ENCODE data around the gene ZNF219. TPM values are rescaled to one million over a fixed set of nuclear protein-coding genes. Genes with fewer than 3 reads are reported as not detected.

ZNF219 gene
- polyA plus RNA-seq, 3 donors: 0.49 to 7.2 (median 0.68) TPM

DNA sequence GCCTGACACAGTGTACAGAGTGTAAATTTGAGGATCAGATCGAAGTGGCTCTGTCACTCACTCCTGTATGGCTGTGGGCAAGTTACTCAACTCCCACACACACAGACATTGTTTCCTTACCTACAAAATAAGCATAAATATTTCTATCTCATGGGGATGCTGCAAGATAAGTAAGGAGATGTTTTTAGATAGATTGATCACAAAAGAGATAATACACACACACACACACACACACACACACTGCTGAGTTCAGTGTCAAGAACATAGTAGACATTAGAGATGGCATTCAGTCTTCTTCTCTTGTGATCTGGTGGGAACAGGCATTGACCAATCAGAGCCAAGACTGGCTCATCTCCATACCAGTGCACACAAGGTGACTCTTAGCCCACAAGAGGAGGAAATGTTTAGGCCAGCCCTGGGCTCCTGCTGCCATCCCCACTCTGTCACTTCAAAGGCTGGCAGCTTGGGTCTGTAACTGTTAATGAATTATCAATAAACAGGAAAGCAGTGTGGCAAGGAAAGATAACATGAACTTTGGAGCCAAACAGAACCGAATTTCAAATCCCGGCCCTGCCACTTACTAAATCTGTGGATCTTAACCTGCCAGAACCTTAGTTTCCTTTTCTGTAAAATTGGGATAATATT, 44.2 kb downstream of the ZNF219 start:
- no CpG with 5 or more reads among the region's 3 CpGs for WGBS (ENCODE audit: insufficient coverage)
- Mint-ChIP-seq H3K27me3 (ENCODE audit: low read depth in 3 of 3) (peaks cover 4 to 9% (median 6%) of the 10 kb centered on the region in 3 donors), H3K27ac (no peak overlapping the region)

DNA sequence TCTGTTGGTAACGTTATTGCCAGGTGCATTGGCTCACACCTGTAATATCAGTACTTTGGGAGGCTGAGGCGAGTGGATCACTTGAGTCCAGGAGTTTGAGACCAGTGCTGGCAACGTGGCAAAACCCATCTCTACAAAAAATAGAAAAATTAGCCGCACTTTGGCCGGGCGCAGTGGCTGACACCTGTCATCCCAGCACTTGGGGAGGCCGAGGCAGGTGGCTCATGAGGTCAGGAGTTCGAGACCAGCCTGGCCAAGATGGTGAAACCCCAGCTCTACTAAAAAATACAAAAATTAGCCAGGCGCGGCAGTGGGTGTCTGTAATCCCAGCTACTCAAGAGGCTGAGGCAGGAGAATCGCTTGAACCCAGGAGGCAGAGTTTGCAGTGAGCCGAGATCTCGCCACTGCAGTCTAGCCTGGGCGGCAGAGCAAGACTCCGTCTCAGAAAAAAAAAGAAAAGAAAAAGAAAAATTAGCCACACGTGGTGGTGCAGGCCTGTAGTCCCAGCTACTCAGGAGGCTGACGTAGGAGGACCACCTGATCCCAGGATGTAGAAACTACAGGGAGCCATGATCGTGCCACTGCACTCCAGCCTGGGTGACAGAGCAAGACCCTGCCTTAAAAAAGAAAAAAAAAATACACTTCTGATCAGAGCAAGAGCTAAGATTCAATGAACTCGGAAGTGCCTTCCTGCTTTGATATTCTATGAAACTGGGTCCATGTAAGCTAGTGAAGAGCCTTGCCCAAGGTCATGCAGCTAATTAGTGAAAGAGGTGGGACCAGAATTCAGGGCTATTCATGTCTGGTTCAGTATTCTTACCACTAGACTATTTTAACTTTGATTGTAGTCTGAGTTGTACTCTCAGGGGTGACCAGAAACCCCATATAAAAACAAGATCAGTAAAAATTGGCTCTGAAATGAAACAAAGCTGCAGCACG, 45.0 kb downstream of the ZNF219 start:
- 97% methylated on average over 13 of the region's 20 CpGs for WGBS (ENCODE audit: insufficient coverage)
- Histone ChIP-seq H3K27ac (ENCODE audit: low read depth in 1 of 2, low read length in 2 of 2) (no peak overlapping the region), H4K20me1 (ENCODE audit: insufficient read depth, low read length) (no peaks in the 10 kb centered on the region), H3K9ac (ENCODE audit: insufficient read depth, low read length, poor library complexity, severe bottlenecking) (no peak overlapping the region), H3K4me3 (replicated peaks in 1 of 3; ENCODE audit: low read depth in 2 of 3, low read length in 3 of 3) (no peak overlapping the region), H3K36me3 (replicated peaks in 1 of 2; ENCODE audit: control insufficient read depth in 1 of 2, insufficient read depth in 2 of 2, low read length in 2 of 2) (no peaks in the 10 kb centered on the region), H3K4me2 (replicated peaks; ENCODE audit: extremely low read depth, low read length, poor library complexity, severe bottlenecking) (no peak overlapping the region), H3K9me3 (replicated peaks in 1 of 2; ENCODE audit: control insufficient read depth in 1 of 2, insufficient read depth in 1 of 2, low read length in 2 of 2) (no peaks in the 10 kb centered on the region), H3K79me2 (ENCODE audit: insufficient read depth, low read length) (no peaks in the 10 kb centered on the region), H3K4me1 (ENCODE audit: control insufficient read depth in 1 of 2, insufficient read depth in 2 of 2, low read length in 2 of 2) (peaks cover 0 to 9% of the 10 kb centered on the region in 2 donors), H2AFZ (ENCODE audit: insufficient read depth, low read depth, low read length, poor library complexity, severe bottlenecking) (no peak overlapping the region), H3K27me3 (ENCODE audit: control insufficient read depth in 2 of 2, insufficient read depth in 2 of 2, low read length in 2 of 2) (peaks cover 0 to 16% of the 10 kb centered on the region in 2 donors)
- Mint-ChIP-seq H3K36me3 (no peaks in the 10 kb centered on the region), H3K27ac (no peak overlapping the region), H3K4me1 (peaks cover 3% of the 10 kb centered on the region), H3K9me3 (no peaks in the 10 kb centered on the region), H3K27me3 (ENCODE audit: low read depth in 3 of 3) (peaks cover 5 to 9% (median 7%) of the 10 kb centered on the region in 3 donors), H3K4me3 (no peak overlapping the region)
- intact Hi-C loops (cut with micrococcal nuclease): no loop called here
- DNase-seq: no peak
- TF ChIP-seq, protein P1, sequence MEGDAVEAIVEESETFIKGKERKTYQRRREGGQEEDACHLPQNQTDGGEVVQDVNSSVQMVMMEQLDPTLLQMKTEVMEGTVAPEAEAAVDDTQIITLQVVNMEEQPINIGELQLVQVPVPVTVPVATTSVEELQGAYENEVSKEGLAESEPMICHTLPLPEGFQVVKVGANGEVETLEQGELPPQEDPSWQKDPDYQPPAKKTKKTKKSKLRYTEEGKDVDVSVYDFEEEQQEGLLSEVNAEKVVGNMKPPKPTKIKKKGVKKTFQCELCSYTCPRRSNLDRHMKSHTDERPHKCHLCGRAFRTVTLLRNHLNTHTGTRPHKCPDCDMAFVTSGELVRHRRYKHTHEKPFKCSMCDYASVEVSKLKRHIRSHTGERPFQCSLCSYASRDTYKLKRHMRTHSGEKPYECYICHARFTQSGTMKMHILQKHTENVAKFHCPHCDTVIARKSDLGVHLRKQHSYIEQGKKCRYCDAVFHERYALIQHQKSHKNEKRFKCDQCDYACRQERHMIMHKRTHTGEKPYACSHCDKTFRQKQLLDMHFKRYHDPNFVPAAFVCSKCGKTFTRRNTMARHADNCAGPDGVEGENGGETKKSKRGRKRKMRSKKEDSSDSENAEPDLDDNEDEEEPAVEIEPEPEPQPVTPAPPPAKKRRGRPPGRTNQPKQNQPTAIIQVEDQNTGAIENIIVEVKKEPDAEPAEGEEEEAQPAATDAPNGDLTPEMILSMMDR (IDR thresholded peaks at IDR 0.05): no peak

More for the DNA sequence above, 44.2 kb downstream of the ZNF219 start:
- no peak overlapping the region for H3K27ac ChIP-seq (ENCODE audit: low read depth in 1 of 2, low read length in 2 of 2)
- Mint-ChIP-seq H3K4me3 (no peak overlapping the region), H3K9me3 (no peaks in the 10 kb centered on the region), H3K4me1 (peaks cover 3% of the 10 kb centered on the region), H3K36me3 (no peaks in the 10 kb centered on the region)
- H3K4me2 ChIP-seq (replicated peaks; ENCODE audit: extremely low read depth, low read length, poor library complexity, severe bottlenecking): no peak overlapping the region
- no peaks in the 10 kb centered on the region for H3K9me3 ChIP-seq (replicated peaks in 1 of 2; ENCODE audit: control insufficient read depth in 1 of 2, insufficient read depth in 1 of 2, low read length in 2 of 2)
- TF ChIP-seq, protein P1 (IDR thresholded peaks at IDR 0.05): no peak
- no peaks in the 10 kb centered on the region for H4K20me1 ChIP-seq (ENCODE audit: insufficient read depth, low read length)
- H3K4me1 ChIP-seq (ENCODE audit: control insufficient read depth in 1 of 2, insufficient read depth in 2 of 2, low read length in 2 of 2): peaks cover 0 to 9% of the 10 kb centered on the region in 2 donors
- intact Hi-C loops (cut with micrococcal nuclease): no loop called here
- no peak overlapping the region for H2AFZ ChIP-seq (ENCODE audit: insufficient read depth, low read depth, low read length, poor library complexity, severe bottlenecking)
- no peak overlapping the region for H3K9ac ChIP-seq (ENCODE audit: insufficient read depth, low read length, poor library complexity, severe bottlenecking)
- peaks cover 0 to 9% of the 10 kb centered on the region in 2 donors for H3K27me3 ChIP-seq (ENCODE audit: control insufficient read depth in 2 of 2, insufficient read depth in 2 of 2, low read length in 2 of 2)
- no peaks in the 10 kb centered on the region for H3K79me2 ChIP-seq (ENCODE audit: insufficient read depth, low read length)
- H3K36me3 ChIP-seq (replicated peaks in 1 of 2; ENCODE audit: control insufficient read depth in 1 of 2, insufficient read depth in 2 of 2, low read length in 2 of 2): no peaks in the 10 kb centered on the region
- DNase-seq: no peak
- no peak overlapping the region for H3K4me3 ChIP-seq (replicated peaks in 1 of 3; ENCODE audit: low read depth in 2 of 3, low read length in 3 of 3)
